Osteocyte (in vitro differentiated cells): ENCODE measurements around the gene ACSS2. TPM values are rescaled to one million over a fixed set of nuclear protein-coding genes. Genes with fewer than 3 reads are reported as not detected.
A peak's percentile ranks its signal among the peaks of the same experiment; 100 is the strongest.
"Not testable (repeated sequence)": the region's sequence is repeated elsewhere in the genome, so short reads cannot be mapped to it uniquely, and the experiment has no call there.

Experiments used
- DNase-seq: peaks from one replicate; pipeline ENCODE4 v3.0.0; 2021; ENCODE audit warnings: mixed read lengths; ENCODE audit not compliant: unreplicated experiment; ENCODE audit errors: extremely low spot score
- H3K27ac Mint-ChIP-seq: one replicate; pipeline ENCODE4 v1.8.0; 2021; ENCODE audit warnings: mild to moderate bottlenecking, mixed read lengths; ENCODE audit not compliant: unreplicated experiment
- H3K27me3 Mint-ChIP-seq: one replicate; pipeline ENCODE4 v1.8.0; 2021; ENCODE audit warnings: mixed read lengths; ENCODE audit not compliant: unreplicated experiment
- H3K36me3 Mint-ChIP-seq: one replicate; pipeline ENCODE4 v1.8.0; 2021; ENCODE audit warnings: mixed read lengths; ENCODE audit not compliant: unreplicated experiment
- H3K4me1 Mint-ChIP-seq: one replicate; pipeline ENCODE4 v1.8.0; 2021; ENCODE audit warnings: mixed read lengths; ENCODE audit not compliant: unreplicated experiment
- H3K4me3 Mint-ChIP-seq: one replicate; pipeline ENCODE4 v1.8.0; 2021; ENCODE audit warnings: mild to moderate bottlenecking, moderate library complexity, mixed read lengths; ENCODE audit not compliant: unreplicated experiment
- H3K9me3 Mint-ChIP-seq: one replicate; pipeline ENCODE4 v1.8.0; 2021; ENCODE audit warnings: mixed read lengths; ENCODE audit not compliant: unreplicated experiment
- total RNA-seq: library from RNA; stranded (reverse); gene quantifications from 2 replicates; pipeline ENCODE4 v1.2.1, GENCODE V29; 2021
- TF ChIP-seq, protein P1 (sequence below): fragments of 200-600 bp; sonication (generic); IDR thresholded peaks from 2 replicates; pipeline ENCODE4 v1.5.0; 2021; ENCODE audit warnings: antibody characterized with exemption, mild to moderate bottlenecking, moderate library complexity

The ACSS2 gene
- total RNA-seq, 1 donor from 2014 or later, result 31.1 TPM

GRCh38 chr20:34896086-34896621 is 19.7 kb downstream of the ACSS2 start:
- no peaks in the 10 kb centered on the region for H3K27me3 Mint-ChIP-seq
- H3K4me3 Mint-ChIP-seq, result no peak overlapping the region
- no peak overlapping the region for H3K27ac Mint-ChIP-seq
- TF ChIP-seq, protein P1, sequence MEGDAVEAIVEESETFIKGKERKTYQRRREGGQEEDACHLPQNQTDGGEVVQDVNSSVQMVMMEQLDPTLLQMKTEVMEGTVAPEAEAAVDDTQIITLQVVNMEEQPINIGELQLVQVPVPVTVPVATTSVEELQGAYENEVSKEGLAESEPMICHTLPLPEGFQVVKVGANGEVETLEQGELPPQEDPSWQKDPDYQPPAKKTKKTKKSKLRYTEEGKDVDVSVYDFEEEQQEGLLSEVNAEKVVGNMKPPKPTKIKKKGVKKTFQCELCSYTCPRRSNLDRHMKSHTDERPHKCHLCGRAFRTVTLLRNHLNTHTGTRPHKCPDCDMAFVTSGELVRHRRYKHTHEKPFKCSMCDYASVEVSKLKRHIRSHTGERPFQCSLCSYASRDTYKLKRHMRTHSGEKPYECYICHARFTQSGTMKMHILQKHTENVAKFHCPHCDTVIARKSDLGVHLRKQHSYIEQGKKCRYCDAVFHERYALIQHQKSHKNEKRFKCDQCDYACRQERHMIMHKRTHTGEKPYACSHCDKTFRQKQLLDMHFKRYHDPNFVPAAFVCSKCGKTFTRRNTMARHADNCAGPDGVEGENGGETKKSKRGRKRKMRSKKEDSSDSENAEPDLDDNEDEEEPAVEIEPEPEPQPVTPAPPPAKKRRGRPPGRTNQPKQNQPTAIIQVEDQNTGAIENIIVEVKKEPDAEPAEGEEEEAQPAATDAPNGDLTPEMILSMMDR, result no peak
- H3K36me3 Mint-ChIP-seq, result peaks cover 6% of the 10 kb centered on the region
- H3K9me3 Mint-ChIP-seq, result no peaks in the 10 kb centered on the region
- H3K4me1 Mint-ChIP-seq, result peaks cover 5% of the 10 kb centered on the region
- no peak for DNase-seq

DNA sequence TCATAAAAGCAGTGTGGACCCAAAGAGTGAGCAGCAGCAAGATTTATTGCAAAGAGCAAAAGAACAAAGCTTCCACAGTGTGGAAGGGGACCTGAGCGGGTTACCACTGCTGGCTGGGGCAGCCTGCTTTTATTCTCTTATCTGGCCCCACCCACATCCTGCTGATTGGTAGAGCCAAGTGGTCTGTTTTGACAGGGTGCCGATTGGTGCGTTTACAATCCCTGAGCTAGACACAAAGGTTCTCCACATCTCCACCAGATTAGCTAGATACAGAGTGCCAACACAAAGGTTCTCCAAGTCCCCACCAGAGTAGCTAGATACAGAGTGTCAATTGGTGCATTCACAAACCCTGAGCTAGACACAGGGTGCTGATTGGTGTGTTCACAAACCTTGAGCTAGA is 21.7 kb downstream of the ACSS2 start:
- not testable (repeated sequence) for H3K36me3 Mint-ChIP-seq, H3K4me3 Mint-ChIP-seq, H3K27me3 Mint-ChIP-seq, H3K27ac Mint-ChIP-seq, H3K9me3 Mint-ChIP-seq, DNase-seq, H3K4me1 Mint-ChIP-seq

DNA sequence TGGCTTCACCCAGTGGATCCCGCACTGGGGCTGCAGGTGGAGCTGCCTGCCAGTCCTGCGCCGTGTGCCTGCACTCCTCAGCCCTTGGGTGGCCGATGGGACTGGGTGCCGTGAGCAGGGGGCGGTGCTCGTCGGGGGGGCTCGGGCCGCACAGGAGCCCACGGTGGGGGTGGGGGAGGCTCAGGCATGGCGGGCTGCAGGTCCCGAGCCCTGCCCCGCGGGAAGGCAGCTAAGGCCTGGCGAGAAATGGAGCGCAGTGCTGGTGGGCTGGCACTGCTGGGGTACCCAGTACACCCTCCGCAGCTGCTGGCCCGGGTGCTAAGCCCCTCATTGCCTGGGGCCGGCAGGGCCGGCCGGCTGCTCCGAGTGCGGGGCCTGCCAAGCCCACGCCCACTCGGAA is 22.3 kb downstream of the ACSS2 start:
- not testable (repeated sequence) for H3K36me3 Mint-ChIP-seq, H3K4me3 Mint-ChIP-seq, H3K9me3 Mint-ChIP-seq

GRCh38 chr20:34904202-34904621 is 27.8 kb downstream of the ACSS2 start:
- peaks cover 4% of the 10 kb centered on the region for H3K36me3 Mint-ChIP-seq
- TF ChIP-seq, protein P1, result no peak
- no peak for DNase-seq
- H3K9me3 Mint-ChIP-seq, result no peaks in the 10 kb centered on the region
- H3K4me1 Mint-ChIP-seq, result peaks cover 26% of the 10 kb centered on the region
- H3K27ac Mint-ChIP-seq, result no peak overlapping the region
- H3K4me3 Mint-ChIP-seq, result no peak overlapping the region
- no peaks in the 10 kb centered on the region for H3K27me3 Mint-ChIP-seq

More for the DNA sequence above, 22.3 kb downstream of the ACSS2 start:
- not testable (repeated sequence) for DNase-seq, H3K4me1 Mint-ChIP-seq, H3K27me3 Mint-ChIP-seq, H3K27ac Mint-ChIP-seq

DNA sequence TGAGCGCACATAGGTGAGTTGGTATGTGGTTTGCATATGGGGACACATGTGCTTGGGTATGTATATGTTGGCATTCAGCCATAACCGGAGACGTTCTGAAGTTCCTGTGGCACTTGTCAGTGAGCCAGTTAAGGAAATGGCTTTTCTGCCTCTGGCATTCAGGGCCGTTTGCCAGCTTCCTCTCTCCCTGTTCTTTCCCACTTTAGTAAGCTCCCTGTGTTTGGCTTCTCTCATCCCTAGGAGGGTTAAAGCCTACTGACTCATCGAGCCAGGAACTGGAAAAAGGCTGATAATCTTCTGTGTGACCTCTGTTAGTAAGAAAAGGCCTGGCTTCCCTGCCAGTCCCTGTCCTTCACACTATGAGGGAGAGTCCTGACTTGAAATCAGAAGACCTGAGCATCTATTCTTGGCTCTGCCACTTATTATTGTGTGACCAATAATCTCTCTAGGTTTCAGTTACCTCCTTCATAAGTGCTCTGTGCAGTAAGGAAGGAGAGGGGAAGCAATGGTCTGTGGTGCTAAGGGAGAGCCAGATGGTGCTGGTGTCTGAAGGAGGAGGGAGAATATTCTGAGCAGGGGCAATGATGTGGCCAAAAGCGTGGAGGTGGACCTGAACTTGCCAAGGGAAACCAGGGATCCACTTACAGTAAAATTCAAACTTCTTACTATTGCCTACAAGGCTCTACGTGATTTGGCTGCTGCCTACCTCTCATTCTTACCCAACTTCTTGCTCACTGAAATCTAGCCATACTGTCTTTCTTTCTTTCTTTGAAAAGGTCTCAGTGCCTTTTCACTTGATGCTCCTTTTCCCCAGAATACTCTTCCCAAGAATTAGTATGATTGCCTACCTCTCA is 31.4 kb downstream of the ACSS2 start:
- TF ChIP-seq, protein P1, result no peak
- Mint-ChIP-seq H3K27ac (peak overlapping the region; percentile 89), H3K4me1 (peaks cover 23% of the 10 kb centered on the region), H3K4me3 (peak overlapping the region; percentile 11), H3K36me3 (peaks cover under 1% of the 10 kb centered on the region), H3K9me3 (no peaks in the 10 kb centered on the region), H3K27me3 (no peaks in the 10 kb centered on the region)
- no peak for DNase-seq

DNA sequence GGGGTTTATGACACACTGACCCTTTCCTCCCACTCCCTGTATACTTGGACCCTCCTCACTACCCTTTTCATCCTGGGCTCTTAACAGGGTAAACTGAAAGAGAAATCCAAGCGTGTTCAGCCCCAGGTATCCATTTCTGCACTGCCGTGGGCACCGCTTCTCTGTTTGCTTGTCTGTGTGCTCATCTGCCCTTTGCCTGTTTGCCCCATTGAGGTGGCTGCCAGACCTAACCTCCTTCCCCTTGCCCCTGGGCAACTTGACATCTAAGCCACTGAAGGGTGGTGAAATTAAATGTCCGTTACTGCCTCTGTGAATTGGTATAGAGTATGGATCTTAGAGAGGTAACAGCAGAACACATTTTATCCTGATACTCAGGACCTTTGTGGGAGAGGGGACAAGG is 38.7 kb downstream of the ACSS2 start:
- TF ChIP-seq, protein P1, result no peak
- H3K4me3 Mint-ChIP-seq, result no peak overlapping the region
- H3K4me1 Mint-ChIP-seq, result no peaks in the 10 kb centered on the region
- peaks cover 13% of the 10 kb centered on the region for H3K36me3 Mint-ChIP-seq
- no peak overlapping the region for H3K27ac Mint-ChIP-seq
- no peaks in the 10 kb centered on the region for H3K9me3 Mint-ChIP-seq
- DNase-seq, result no peak
- no peaks in the 10 kb centered on the region for H3K27me3 Mint-ChIP-seq
